OCI-LY1 (cell line): ENCODE data around the gene CRTAP.
"Not testable (repeated sequence)": the region's sequence is repeated elsewhere in the genome, so short reads cannot be mapped to it uniquely, and the experiment has no call there.

Source experiments
- H2AFZ ChIP-seq: fragments of 200-600 bp; sonication (generic), shearing (Covaris generic); 2 replicates; pipeline ENCODE4 v1.6.0; 2014; ENCODE audit warnings: antibody characterized with exemption, mild to moderate bottlenecking, low read length
- H3F3A ChIP-seq: fragments of 200-600 bp; sonication (generic), shearing (Covaris generic); 2 replicates; pipeline ENCODE4 v1.6.0; 2014; ENCODE audit warnings: mild to moderate bottlenecking, antibody characterized with exemption, low read length, moderate library complexity; ENCODE audit not compliant: insufficient read depth
- H3K27ac ChIP-seq: fragments of 200-600 bp; sonication (generic); 2 replicates; pipeline ENCODE4 v1.5.1; 2014; ENCODE audit warnings: low read length, mixed run types, mild to moderate bottlenecking, low read depth; ENCODE audit not compliant: poor library complexity, severe bottlenecking
- H3K27me3 ChIP-seq: fragments of 200-600 bp; sonication (generic); 2 replicates; pipeline ENCODE4 v1.6.0; 2014; ENCODE audit warnings: antibody characterized with exemption, mild to moderate bottlenecking, low read length, moderate library complexity; ENCODE audit not compliant: insufficient read depth
- H3K36me3 ChIP-seq: fragments of 200-600 bp; sonication (generic); 2 replicates; pipeline ENCODE4 v1.6.1; 2014; ENCODE audit warnings: mild to moderate bottlenecking, antibody characterized with exemption, low read length, moderate library complexity, mixed read lengths; ENCODE audit not compliant: insufficient read depth
- H3K4me1 ChIP-seq: fragments of 200-600 bp; sonication (generic); 2 replicates; pipeline ENCODE4 v1.5.1; 2014; ENCODE audit warnings: mild to moderate bottlenecking, low read length, moderate library complexity; ENCODE audit not compliant: insufficient read depth, severe bottlenecking
- H3K4me2 ChIP-seq: fragments of 200-600 bp; sonication (generic), shearing (Covaris generic); 2 replicates; pipeline ENCODE4 v1.6.1; 2014; ENCODE audit warnings: low read length
- H3K4me3 ChIP-seq: fragments of 200-600 bp; sonication (generic); 2 replicates; pipeline ENCODE4 v1.5.1; 2014; ENCODE audit warnings: low read length, low read depth, mild to moderate bottlenecking, mixed read lengths; ENCODE audit not compliant: poor library complexity, severe bottlenecking
- H3K79me2 ChIP-seq: fragments of 200-600 bp; shearing (Covaris generic); 2 replicates; pipeline ENCODE4 v1.6.1; 2016; ENCODE audit warnings: mixed run types, low read length, mixed read lengths; ENCODE audit not compliant: insufficient read depth
- H3K9ac ChIP-seq: fragments of 200-600 bp; sonication (generic), shearing (Covaris generic); 2 replicates; pipeline ENCODE4 v1.6.1; 2014; ENCODE audit warnings: mild to moderate bottlenecking, low read length, mixed read lengths
- H3K9me2 ChIP-seq: fragments of 200-600 bp; sonication (generic), shearing (Covaris generic); 2 replicates; pipeline ENCODE4 v1.6.1; 2014; ENCODE audit warnings: low read depth, mild to moderate bottlenecking, low read length, mixed read lengths
- H3K9me3 ChIP-seq: fragments of 200-600 bp; shearing (Covaris generic); 2 replicates; pipeline ENCODE4 v1.6.1; 2014; ENCODE audit warnings: low read length, mixed read lengths
- H4K20me1 ChIP-seq: fragments of 200-600 bp; sonication (generic), shearing (Covaris generic); 2 replicates; pipeline ENCODE4 v1.6.0; 2016; ENCODE audit warnings: mild to moderate bottlenecking, low read length; ENCODE audit not compliant: insufficient read depth
- EZH2 ChIP-seq: fragments of 200-600 bp; sonication (generic), shearing (Covaris generic); IDR thresholded peaks from 2 replicates; pipeline ENCODE4 v1.8.0; 2017; ENCODE audit warnings: borderline replicate concordance, mixed run types, mild to moderate bottlenecking, antibody characterized with exemption, low read length, moderate library complexity, mixed read lengths
- TF ChIP-seq, protein P1 (sequence below): fragments of 200-600 bp; sonication (generic), shearing (Covaris generic); IDR thresholded peaks from 2 replicates; pipeline ENCODE4 v1.5.1; 2017; ENCODE audit warnings: mild to moderate bottlenecking, antibody characterized with exemption, low read length, moderate library complexity, mixed read lengths

Gene CRTAP

DNA sequence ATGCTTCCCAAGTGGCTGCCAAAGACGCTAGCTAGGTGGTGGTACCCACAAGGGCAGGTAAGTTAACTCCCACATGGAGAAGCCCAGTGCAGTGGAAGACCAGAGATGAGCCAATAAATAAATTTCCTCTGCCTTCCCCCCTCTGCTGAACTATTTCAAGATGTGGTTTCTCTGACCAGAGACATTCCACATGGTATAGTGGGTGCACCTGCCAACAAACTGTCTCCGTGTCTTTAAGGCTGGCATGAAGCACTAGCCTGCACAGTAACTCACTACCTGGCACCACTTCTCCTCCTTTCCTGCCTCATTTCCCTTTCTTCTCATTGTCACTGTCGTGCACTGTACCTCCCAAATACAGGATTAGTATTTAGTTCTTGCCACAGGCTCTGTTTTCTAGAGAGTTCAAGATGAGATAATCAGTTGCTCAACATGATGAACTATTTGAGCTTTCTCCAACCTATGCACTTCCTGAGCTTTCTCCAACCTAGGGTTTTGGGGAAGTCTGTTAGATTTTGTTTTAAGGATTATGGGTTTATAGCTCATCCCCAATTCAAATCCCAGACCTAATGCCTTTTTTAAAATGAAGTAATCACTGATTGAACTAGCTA, 8.4 kb upstream of the CRTAP start:
- Histone ChIP-seq H3K79me2 (no peaks in the 10 kb centered on the region), H3K4me2 (no peak overlapping the region)

GRCh38 chr3:33106854-33107253, 7.0 kb upstream of the CRTAP start:
- H3K79me2 ChIP-seq, result not testable (repeated sequence)

More for the DNA sequence above, 8.4 kb upstream of the CRTAP start:
- Histone ChIP-seq H2AFZ (no peak overlapping the region), H3K27me3 (no peaks in the 10 kb centered on the region; the same call in 1 of the 2 replicates), H3K4me3 (no peak overlapping the region), H3K9me2 (no peaks in the 10 kb centered on the region), H3K36me3 (no peaks in the 10 kb centered on the region), H3K9ac (no peak overlapping the region), H3K27ac (no peak overlapping the region), H4K20me1 (no peaks in the 10 kb centered on the region), H3K9me3 (no peaks in the 10 kb centered on the region), H3F3A (no peaks in the 10 kb centered on the region), H3K4me1 (no peaks in the 10 kb centered on the region)
- TF ChIP-seq, protein P1, sequence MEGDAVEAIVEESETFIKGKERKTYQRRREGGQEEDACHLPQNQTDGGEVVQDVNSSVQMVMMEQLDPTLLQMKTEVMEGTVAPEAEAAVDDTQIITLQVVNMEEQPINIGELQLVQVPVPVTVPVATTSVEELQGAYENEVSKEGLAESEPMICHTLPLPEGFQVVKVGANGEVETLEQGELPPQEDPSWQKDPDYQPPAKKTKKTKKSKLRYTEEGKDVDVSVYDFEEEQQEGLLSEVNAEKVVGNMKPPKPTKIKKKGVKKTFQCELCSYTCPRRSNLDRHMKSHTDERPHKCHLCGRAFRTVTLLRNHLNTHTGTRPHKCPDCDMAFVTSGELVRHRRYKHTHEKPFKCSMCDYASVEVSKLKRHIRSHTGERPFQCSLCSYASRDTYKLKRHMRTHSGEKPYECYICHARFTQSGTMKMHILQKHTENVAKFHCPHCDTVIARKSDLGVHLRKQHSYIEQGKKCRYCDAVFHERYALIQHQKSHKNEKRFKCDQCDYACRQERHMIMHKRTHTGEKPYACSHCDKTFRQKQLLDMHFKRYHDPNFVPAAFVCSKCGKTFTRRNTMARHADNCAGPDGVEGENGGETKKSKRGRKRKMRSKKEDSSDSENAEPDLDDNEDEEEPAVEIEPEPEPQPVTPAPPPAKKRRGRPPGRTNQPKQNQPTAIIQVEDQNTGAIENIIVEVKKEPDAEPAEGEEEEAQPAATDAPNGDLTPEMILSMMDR, result no peak
- no peak for TF ChIP-seq EZH2

DNA sequence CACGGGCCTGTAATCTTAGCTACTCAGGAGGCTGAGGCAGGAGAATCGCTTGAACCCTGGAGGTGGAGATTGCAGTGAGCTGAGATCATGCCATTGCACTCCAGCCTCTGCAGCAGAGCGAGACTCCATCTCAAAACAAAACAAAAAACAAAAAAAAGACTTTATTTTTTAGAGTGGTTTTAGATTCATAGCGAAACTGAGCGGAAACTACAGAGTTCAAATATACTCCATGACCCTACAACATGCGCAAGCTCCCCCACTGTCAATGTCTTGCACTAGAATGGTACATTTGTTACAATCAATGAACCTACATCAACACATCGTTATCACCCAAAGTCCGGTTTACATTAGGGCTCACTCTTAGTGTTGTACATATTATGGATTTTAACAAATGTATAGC, 2.2 kb upstream of the CRTAP start:
- no peak overlapping the region for H3K4me2 ChIP-seq
- H3K9ac ChIP-seq, result no peak overlapping the region
- H3K79me2 ChIP-seq, result no peaks in the 10 kb centered on the region
- no peaks in the 10 kb centered on the region; the same call in 1 of the 2 replicates for H3K27me3 ChIP-seq
- H3K4me1 ChIP-seq, result peaks cover 25% of the 10 kb centered on the region
- no peaks in the 10 kb centered on the region for H3K9me2 ChIP-seq
- TF ChIP-seq, protein P1, result no peak
- TF ChIP-seq EZH2, result no peak
- peaks cover 9% of the 10 kb centered on the region; the same call in 1 of the 2 replicates for H3K36me3 ChIP-seq
- H3F3A ChIP-seq, result no peaks in the 10 kb centered on the region
- no peak overlapping the region for H2AFZ ChIP-seq
- 0 out of 2 replicates have a peak, but pooled peaks cover 3% of the 10 kb centered on the region for H3K9me3 ChIP-seq
- no peak overlapping the region for H3K4me3 ChIP-seq
- H3K27ac ChIP-seq, result no peak overlapping the region
- H4K20me1 ChIP-seq, result no peaks in the 10 kb centered on the region

More at GRCh38 chr3:33106854-33107253, 7.0 kb upstream of the CRTAP start:
- H3K4me3 ChIP-seq, H3K4me2 ChIP-seq, H3F3A ChIP-seq, H3K4me1 ChIP-seq, H3K36me3 ChIP-seq, H3K9ac ChIP-seq, H2AFZ ChIP-seq, H3K9me2 ChIP-seq, H3K9me3 ChIP-seq, H4K20me1 ChIP-seq, H3K27me3 ChIP-seq, H3K27ac ChIP-seq: not testable (repeated sequence)

GRCh38 chr3:33114622-33115023, 809 bp downstream of the CRTAP start:
- peaks cover 25% of the 10 kb centered on the region for H3K4me1 ChIP-seq
- no peaks in the 10 kb centered on the region for H3K79me2 ChIP-seq
- H3K27me3 ChIP-seq, result no peaks in the 10 kb centered on the region
- H3F3A ChIP-seq, result no peaks in the 10 kb centered on the region
- no peaks in the 10 kb centered on the region for H3K9me2 ChIP-seq
- H3K9ac ChIP-seq, result peak overlapping the region; percentile 14; the same call in 1 of the 2 replicates
- 0 out of 2 replicates have a peak, but pooled peaks cover 3% of the 10 kb centered on the region for H3K9me3 ChIP-seq
- peak overlapping the region; percentile 100 for H3K4me2 ChIP-seq
- peak overlapping the region; percentile 25 for H3K27ac ChIP-seq
- peak overlapping the region; percentile 84 for H3K4me3 ChIP-seq
- H3K36me3 ChIP-seq, result peaks cover 9% of the 10 kb centered on the region; the same call in 1 of the 2 replicates
- no peak overlapping the region for H2AFZ ChIP-seq
- TF ChIP-seq, protein P1, result no peak
- no peak for TF ChIP-seq EZH2
- no peaks in the 10 kb centered on the region for H4K20me1 ChIP-seq
